Neural cell (in vitro differentiated cells): Measurements from ENCODE around the gene OLIG3. TPM values are rescaled to one million over a fixed set of nuclear protein-coding genes. Genes with fewer than 3 reads are reported as not detected.

Experiments
- H2AFZ ChIP-seq: fragments of 200-600, 300-800 bp; sonication (generic), shearing (Covaris generic); 2 replicates; pipeline ENCODE4 v1.6.0; 2014; ENCODE audit warnings: low read depth, mild to moderate bottlenecking, antibody characterized with exemption, low read length, moderate library complexity
- H3F3A ChIP-seq: fragments of 200-600 bp; shearing (Covaris generic); 2 replicates; pipeline ENCODE4 v1.6.1; 2016; ENCODE audit warnings: mild to moderate bottlenecking, moderate library complexity, mixed read lengths, antibody characterized with exemption, low read length; ENCODE audit not compliant: insufficient read depth, poor library complexity, severe bottlenecking
- H3K27ac ChIP-seq: fragments of 200-600, 300-800 bp; sonication (generic), shearing (Covaris generic); 2 replicates; pipeline ENCODE4 v1.5.1; 2014; ENCODE audit warnings: mild to moderate bottlenecking, low read length, moderate library complexity
- H3K27me3 ChIP-seq: fragments of 300-800, 200-600 bp; sonication (generic), shearing (Covaris generic); 2 replicates; pipeline ENCODE4 v1.6.0; 2014; ENCODE audit warnings: mild to moderate bottlenecking, low read depth, low read length, moderate library complexity; ENCODE audit not compliant: insufficient read depth
- H3K36me3 ChIP-seq: fragments of 300-800, 200-600 bp; sonication (generic), shearing (Covaris generic); 2 replicates; pipeline ENCODE4 v1.5.1; 2014; ENCODE audit warnings: mild to moderate bottlenecking, antibody characterized with exemption, low read length, moderate library complexity; ENCODE audit not compliant: insufficient read depth
- H3K4me2 ChIP-seq: fragments of 300-800, 200-600 bp; sonication (generic), shearing (Covaris generic); 2 replicates; pipeline ENCODE4 v1.6.0; 2014; ENCODE audit warnings: mild to moderate bottlenecking, low read length
- H3K4me3 ChIP-seq: fragments of 300-800, 200-600 bp; sonication (generic), shearing (Covaris generic); 2 replicates; pipeline ENCODE4 v1.5.1; 2014; ENCODE audit warnings: mild to moderate bottlenecking, low read length, moderate library complexity
- H3K79me2 ChIP-seq: fragments of 200-600 bp; shearing (Covaris generic); replicated peaks from 2 replicates; pipeline ENCODE4 v1.6.0; 2014; ENCODE audit warnings: mild to moderate bottlenecking, low read length, moderate library complexity; ENCODE audit not compliant: insufficient read depth
- H3K9ac ChIP-seq: fragments of 300-800, 200-600 bp; sonication (generic), shearing (Covaris generic); 2 replicates; pipeline ENCODE4 v1.6.1; 2016; ENCODE audit warnings: mild to moderate bottlenecking, low read length, mixed read lengths
- H3K9me2 ChIP-seq: fragments of 200-600 bp; shearing (Covaris generic); 2 replicates; pipeline ENCODE4 v1.6.1; 2016; ENCODE audit warnings: mild to moderate bottlenecking, low read length, mixed read lengths; ENCODE audit not compliant: insufficient read depth
- H3K9me3 ChIP-seq: fragments of 200-600, 300-800 bp; sonication (generic), shearing (Covaris generic); 2 replicates; pipeline ENCODE4 v1.6.1; 2016; ENCODE audit warnings: mild to moderate bottlenecking, mixed run types, low read length, moderate library complexity, mixed read lengths
- H4K20me1 ChIP-seq: fragments of 200-600 bp; shearing (Covaris generic); 2 replicates; pipeline ENCODE4 v1.6.1; 2016; ENCODE audit warnings: mild to moderate bottlenecking, mixed run types; ENCODE audit not compliant: insufficient read depth
- CTCF ChIP-seq: fragments of 450-650 bp; IDR thresholded peaks from 2 replicates; pipeline ENCODE4 v1.5.1; 2014; ENCODE audit warnings: antibody characterized with exemption, mild to moderate bottlenecking, moderate library complexity; ENCODE audit not compliant: poor library complexity, severe bottlenecking
- EP300 ChIP-seq: fragments of 450-650 bp; conservative IDR thresholded peaks from 2 replicates; pipeline ENCODE4 v1.6.1; 2014; ENCODE audit warnings: antibody characterized with exemption, mild to moderate bottlenecking, moderate library complexity; ENCODE audit not compliant: poor library complexity, severe bottlenecking
- EZH2 ChIP-seq: fragments of 200-600, 300-800 bp; shearing (Covaris generic), sonication (generic); IDR thresholded peaks from 2 replicates; pipeline ENCODE4 v1.6.1; 2014; ENCODE audit warnings: antibody characterized with exemption, low read length, borderline replicate concordance, mild to moderate bottlenecking; ENCODE audit not compliant: insufficient read depth, poor library complexity, severe bottlenecking
- POLR2AphosphoS5 ChIP-seq: IDR thresholded peaks from 2 replicates; pipeline ENCODE4 v1.6.1; 2012
- REST ChIP-seq: IDR thresholded peaks from 2 replicates; pipeline ENCODE4 v1.6.1; 2012; ENCODE audit warnings: borderline replicate concordance
- SMC3 ChIP-seq: fragments of 450-650 bp; conservative IDR thresholded peaks from 2 replicates; pipeline ENCODE4 v1.6.1; 2014; ENCODE audit warnings: antibody characterized with exemption, mild to moderate bottlenecking, moderate library complexity; ENCODE audit not compliant: poor library complexity
- TAF1 ChIP-seq: IDR thresholded peaks from 2 replicates; pipeline ENCODE4 v1.6.1; 2012; ENCODE audit warnings: low read depth
- polyA plus RNA-seq: library from polyadenylated mRNA; depleted of rRNA; stranded (reverse); fragments of >200 nt; gene quantifications from 2 replicates; pipeline ENCODE4 v1.2.3, GENCODE V29; 2014

OLIG3 gene
- polyA plus RNA-seq, 1 donor from 2014 or later, result not detected

- no peaks in the 10 kb centered on the region for H3K9me3 ChIP-seq
- H2AFZ ChIP-seq, result no peak overlapping the region
- H3K9me2 ChIP-seq, result no peaks in the 10 kb centered on the region
- TF ChIP-seq EZH2 (peak; percentile 69), CTCF (no peak)
- no peaks in the 10 kb centered on the region for H3K79me2 ChIP-seq
- H3K27me3 ChIP-seq, result peaks cover 96% of the 10 kb centered on the region
- H3K4me3 ChIP-seq, result peak overlapping the region; percentile 50
- no peak overlapping the region for H3K27ac ChIP-seq
- H3K9ac ChIP-seq, result no peak overlapping the region
- H3K36me3 ChIP-seq, result no peaks in the 10 kb centered on the region
- no peak overlapping the region for H3K4me2 ChIP-seq
- no peaks in the 10 kb centered on the region for H4K20me1 ChIP-seq
- no peaks in the 10 kb centered on the region for H3F3A ChIP-seq
Observed at GRCh38 chr6:137497721-137498463, 3.7 kb upstream of the OLIG3 start.

- Histone ChIP-seq H3K9me3 (no peaks in the 10 kb centered on the region), H3F3A (no peaks in the 10 kb centered on the region), H3K9ac (no peak overlapping the region), H2AFZ (no peak overlapping the region), H4K20me1 (no peaks in the 10 kb centered on the region), H3K4me2 (no peak overlapping the region), H3K4me3 (peak overlapping the region; percentile 50), H3K9me2 (no peaks in the 10 kb centered on the region), H3K79me2 (no peaks in the 10 kb centered on the region), H3K27ac (no peak overlapping the region), H3K27me3 (peaks cover 99% of the 10 kb centered on the region), H3K36me3 (no peaks in the 10 kb centered on the region)
- no peak for TF ChIP-seq REST
- no peak for TF ChIP-seq EP300
Observed at GRCh38 chr6:137496909-137497720, 2.9 kb upstream of the OLIG3 start.

GRCh38 chr6:137496368-137496767 lies 2.2 kb upstream of the OLIG3 start:
- Histone ChIP-seq H3K36me3 (no peaks in the 10 kb centered on the region), H3K4me3 (no peak overlapping the region), H4K20me1 (no peaks in the 10 kb centered on the region), H3K27me3 (peaks cover 99% of the 10 kb centered on the region), H2AFZ (no peak overlapping the region), H3F3A (no peaks in the 10 kb centered on the region), H3K27ac (no peak overlapping the region), H3K9me2 (no peaks in the 10 kb centered on the region), H3K9ac (no peak overlapping the region), H3K4me2 (no peak overlapping the region), H3K79me2 (no peaks in the 10 kb centered on the region), H3K9me3 (no peaks in the 10 kb centered on the region)
- TF ChIP-seq SMC3 (no peak), EZH2 (no peak), EP300 (no peak), TAF1 (no peak), CTCF (no peak), POLR2AphosphoS5 (no peak)
